GM12878 (cell line): ENCODE data around the gene EGF. TPM values are rescaled to one million over a fixed set of nuclear protein-coding genes. Genes with fewer than 3 reads are reported as not detected.

Experiments
- ATF7 ChIP-seq: fragments of 450-650 bp; IDR thresholded peaks from 2 replicates; pipeline ENCODE4 v1.6.1; 2016; ENCODE audit warnings: low read depth, mild to moderate bottlenecking
- CEBPB ChIP-seq, 2 experiments: fragments of 150-350 bp in 1 of 2; IDR thresholded peaks; 2 replicates each; pipeline ENCODE4 v1.6.1; 2012 to 2014; ENCODE audit warnings: low read depth in 2 of 2, low read length in 2 of 2, borderline replicate concordance in 1 of 2, inconsistent platforms in 1 of 2
- FOXK2 ChIP-seq: fragments of 450-650 bp; IDR thresholded peaks from 2 replicates; pipeline ENCODE4 v1.6.1; 2017; ENCODE audit warnings: mild to moderate bottlenecking, moderate library complexity
- NFYA ChIP-seq: IDR thresholded peaks from 2 replicates; pipeline ENCODE4 v1.6.1; 2011; ENCODE audit warnings: low read depth, mild to moderate bottlenecking, low read length, improper control_type of control experiment, borderline replicate concordance
- RB1 ChIP-seq: fragments of 450-650 bp; formaldehyde crosslinking; IDR thresholded peaks from 2 replicates; pipeline ENCODE4 v1.6.1; 2017; ENCODE audit warnings: mild to moderate bottlenecking, borderline replicate concordance
- RELA ChIP-seq: fragments of 450-650 bp; IDR thresholded peaks from 2 replicates; pipeline ENCODE4 v1.8.0; 2014; ENCODE audit warnings: borderline replicate concordance; ENCODE audit not compliant: partially characterized antibody
- WRNIP1 ChIP-seq: IDR thresholded peaks from 2 replicates; pipeline ENCODE4 v1.6.1; 2011; ENCODE audit warnings: low read depth, low read length, improper control_type of control experiment, borderline replicate concordance
- ZBTB4 ChIP-seq: fragments of 450-650 bp; formaldehyde crosslinking; IDR thresholded peaks from 2 replicates; pipeline ENCODE4 v1.4.0; 2022; ENCODE audit warnings: mild to moderate bottlenecking, moderate library complexity
- ZNF592 ChIP-seq: fragments of 450-650 bp; IDR thresholded peaks from 2 replicates; pipeline ENCODE4 v1.6.1; 2017; ENCODE audit warnings: mild to moderate bottlenecking, moderate library complexity
- polyA plus RNA-seq, 11 experiments: library from polyadenylated mRNA; depleted of rRNA in 4 of 11; unstranded in 6 of 11; stranded (reverse) in 5 of 11; fragments of >200 nt; fragmentation: Nextera tagmentation in 4 of 11; fragmentation: Illumina TruSeq in 1 of 11; extraction: Ambion mirVana in 4 of 11; extraction: Trizol in 1 of 11; gene quantifications; 1 replicate in 1 of 11; 2 replicates in 10 of 11; pipeline versions ENCODE4 v1.2.1 to v1.2.3, GENCODE V29; 2011 to 2016; ENCODE audit warnings: inconsistent platforms in 2 of 11, missing spikeins in 2 of 11, low read depth in 1 of 11
- total RNA-seq, 4 experiments: library from RNA; depleted of rRNA in 3 of 4; stranded (reverse); fragments of >200 nt in 3 of 4; fragmentation: Illumina TruSeq in 1 of 4; extraction: Trizol in 1 of 4; gene quantifications; 2 replicates each; pipeline versions ENCODE4 v1.2.1 to v1.2.3, GENCODE V29; 2013 to 2021
- TF ChIP-seq, protein P1 (sequence below): fragments of 450-650 bp; IDR thresholded peaks from 2 replicates; pipeline ENCODE4 v1.6.1; 2016; ENCODE audit warnings: mild to moderate bottlenecking
- TF ChIP-seq, protein P2 (sequence below): fragments of 450-650 bp; IDR thresholded peaks from 2 replicates; pipeline ENCODE4 v1.6.1; 2017; ENCODE audit warnings: borderline replicate concordance

The EGF gene
- total and polyA plus RNA-seq, 10 of the 15 experiments (the other 5 are each of a cell fraction or from before 2014, with no cell fraction given): 0.02 to 0.90 (median 0.19) TPM; not detected in 4

GRCh38 chr4:109944591-109944990 is 31.9 kb downstream of the EGF start (continued):
- TF ChIP-seq ZBTB4 (no peak), WRNIP1 (no peak), ZNF592 (no peak), RB1 (no peak), FOXK2 (no peak), CEBPB (IDR thresholded peaks at IDR 0.05; ENCODE audit: borderline replicate concordance in 1 of 2, low read depth in 2 of 2, low read length in 2 of 2) (no peak), ATF7 (no peak), NFYA (no peak), RELA (no peak)
- TF ChIP-seq, protein P1, sequence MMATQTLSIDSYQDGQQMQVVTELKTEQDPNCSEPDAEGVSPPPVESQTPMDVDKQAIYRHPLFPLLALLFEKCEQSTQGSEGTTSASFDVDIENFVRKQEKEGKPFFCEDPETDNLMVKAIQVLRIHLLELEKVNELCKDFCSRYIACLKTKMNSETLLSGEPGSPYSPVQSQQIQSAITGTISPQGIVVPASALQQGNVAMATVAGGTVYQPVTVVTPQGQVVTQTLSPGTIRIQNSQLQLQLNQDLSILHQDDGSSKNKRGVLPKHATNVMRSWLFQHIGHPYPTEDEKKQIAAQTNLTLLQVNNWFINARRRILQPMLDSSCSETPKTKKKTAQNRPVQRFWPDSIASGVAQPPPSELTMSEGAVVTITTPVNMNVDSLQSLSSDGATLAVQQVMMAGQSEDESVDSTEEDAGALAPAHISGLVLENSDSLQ: no peak
- TF ChIP-seq, protein P2, sequence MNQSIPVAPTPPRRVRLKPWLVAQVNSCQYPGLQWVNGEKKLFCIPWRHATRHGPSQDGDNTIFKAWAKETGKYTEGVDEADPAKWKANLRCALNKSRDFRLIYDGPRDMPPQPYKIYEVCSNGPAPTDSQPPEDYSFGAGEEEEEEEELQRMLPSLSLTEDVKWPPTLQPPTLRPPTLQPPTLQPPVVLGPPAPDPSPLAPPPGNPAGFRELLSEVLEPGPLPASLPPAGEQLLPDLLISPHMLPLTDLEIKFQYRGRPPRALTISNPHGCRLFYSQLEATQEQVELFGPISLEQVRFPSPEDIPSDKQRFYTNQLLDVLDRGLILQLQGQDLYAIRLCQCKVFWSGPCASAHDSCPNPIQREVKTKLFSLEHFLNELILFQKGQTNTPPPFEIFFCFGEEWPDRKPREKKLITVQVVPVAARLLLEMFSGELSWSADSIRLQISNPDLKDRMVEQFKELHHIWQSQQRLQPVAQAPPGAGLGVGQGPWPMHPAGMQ: no peak
